Cardiac fibroblast (primary cell): ENCODE data around the gene CHAT.
A peak's percentile ranks its signal among the peaks of the same experiment; 100 is the strongest.

Experiments used
- DNase-seq, 2 donors: peaks; one replicate each; pipeline versions ENCODE4 v3.0.0 to v3.0.0-alpha.2; 2010; ENCODE audit warnings: low read depth in 2 of 2
- H3K4me3 ChIP-seq, 2 donors: replicated peaks in 1 of 2; 1 replicate in 1 of 2; 2 replicates in 1 of 2; pipeline ENCODE4 v1.5.1; 2011; ENCODE audit warnings: low read depth in 2 of 2, low read length in 2 of 2, mild to moderate bottlenecking in 2 of 2, moderate library complexity in 1 of 2
- TF ChIP-seq, protein P1 (sequence below): IDR thresholded peaks from one replicate; pipeline ENCODE4 v1.5.1; 2011; ENCODE audit warnings: low read depth, mild to moderate bottlenecking, low read length, inconsistent platforms

CHAT gene

DNA sequence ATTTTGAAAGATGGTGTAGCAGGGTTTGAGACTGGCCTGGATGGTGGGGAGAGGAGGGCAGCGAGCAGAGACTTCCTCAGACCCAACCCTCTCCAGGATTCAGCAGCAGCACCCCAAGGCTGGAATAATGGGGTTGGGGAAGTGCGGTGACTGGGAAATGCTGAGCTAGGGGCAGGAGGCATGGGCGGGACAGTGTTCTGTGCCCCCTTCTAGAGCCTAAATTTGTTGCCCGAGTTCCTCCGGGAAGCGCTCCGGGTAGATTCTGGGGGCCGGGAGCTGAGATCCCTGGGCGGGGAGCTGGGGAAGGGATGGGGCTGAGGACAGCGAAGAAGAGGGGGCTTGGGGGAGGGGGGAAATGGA, at the start of gene CHAT:
TSS of gene CHAT (plus strand) at position 156 of the 360 bp plus-strand sequence. CDS start at position 309, 153 bp downstream.
- no peak within 1 kb of the TSS for H3K4me3 ChIP-seq
- DNase-seq = no peak
- TF ChIP-seq, protein P1, sequence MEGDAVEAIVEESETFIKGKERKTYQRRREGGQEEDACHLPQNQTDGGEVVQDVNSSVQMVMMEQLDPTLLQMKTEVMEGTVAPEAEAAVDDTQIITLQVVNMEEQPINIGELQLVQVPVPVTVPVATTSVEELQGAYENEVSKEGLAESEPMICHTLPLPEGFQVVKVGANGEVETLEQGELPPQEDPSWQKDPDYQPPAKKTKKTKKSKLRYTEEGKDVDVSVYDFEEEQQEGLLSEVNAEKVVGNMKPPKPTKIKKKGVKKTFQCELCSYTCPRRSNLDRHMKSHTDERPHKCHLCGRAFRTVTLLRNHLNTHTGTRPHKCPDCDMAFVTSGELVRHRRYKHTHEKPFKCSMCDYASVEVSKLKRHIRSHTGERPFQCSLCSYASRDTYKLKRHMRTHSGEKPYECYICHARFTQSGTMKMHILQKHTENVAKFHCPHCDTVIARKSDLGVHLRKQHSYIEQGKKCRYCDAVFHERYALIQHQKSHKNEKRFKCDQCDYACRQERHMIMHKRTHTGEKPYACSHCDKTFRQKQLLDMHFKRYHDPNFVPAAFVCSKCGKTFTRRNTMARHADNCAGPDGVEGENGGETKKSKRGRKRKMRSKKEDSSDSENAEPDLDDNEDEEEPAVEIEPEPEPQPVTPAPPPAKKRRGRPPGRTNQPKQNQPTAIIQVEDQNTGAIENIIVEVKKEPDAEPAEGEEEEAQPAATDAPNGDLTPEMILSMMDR = no peak

DNA sequence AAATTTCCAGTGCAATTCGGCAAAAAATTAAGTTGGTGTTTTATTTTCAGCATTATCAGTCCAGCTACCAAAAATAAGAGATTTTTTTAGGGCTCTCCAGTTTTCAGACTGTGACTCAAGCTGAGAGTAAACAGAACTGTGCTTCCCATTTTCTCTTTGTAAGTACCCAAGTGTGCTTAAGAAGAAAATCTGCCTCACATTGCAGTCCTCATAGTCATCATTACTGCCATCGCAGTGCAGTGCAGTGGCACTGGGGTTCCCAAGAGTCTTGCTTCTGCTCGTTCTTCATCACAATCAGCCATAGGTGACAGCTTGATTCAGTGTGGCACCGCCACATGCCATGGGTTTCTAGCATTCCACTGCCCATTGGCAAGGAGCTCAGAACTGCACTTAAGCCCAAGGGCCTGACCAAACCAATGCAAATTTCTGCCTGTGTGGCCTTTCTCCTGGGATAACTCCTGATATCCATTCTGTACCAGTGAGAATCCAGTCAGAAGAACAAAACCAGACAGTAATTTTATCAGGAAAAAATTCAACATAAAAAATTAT, 49.3 kb upstream of the CHAT start:
- TF ChIP-seq, protein P1 = no peak
- peak in 1 of 2 donors; percentile 61 for DNase-seq
- no peak overlapping the region for H3K4me3 ChIP-seq

GRCh38 chr10:49567810-49568209, 46.0 kb upstream of the CHAT start:
- DNase-seq = no peak
- H3K4me3 ChIP-seq = no peak overlapping the region

DNA sequence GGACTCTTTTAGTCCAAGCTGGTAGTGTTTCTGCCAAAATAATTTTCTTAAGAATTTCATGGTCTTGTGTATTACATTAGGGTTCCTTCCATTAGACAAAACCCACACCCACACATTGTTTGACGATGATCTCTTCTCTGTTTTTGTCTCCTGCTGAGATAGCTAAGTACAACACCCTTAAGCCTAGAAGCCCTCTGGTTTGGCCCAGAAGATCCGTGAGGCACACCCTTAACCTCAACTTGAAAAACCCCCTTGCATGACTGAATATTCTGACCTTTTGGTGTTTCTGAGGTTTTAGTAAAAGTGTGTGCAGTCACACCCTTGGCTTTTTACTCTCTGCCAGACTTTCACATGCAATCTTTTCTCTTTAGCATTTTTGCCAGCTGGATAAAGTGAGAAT, 45.6 kb upstream of the CHAT start:
- TF ChIP-seq, protein P1 = no peak
- H3K4me3 ChIP-seq = no peak overlapping the region
- DNase-seq = peak; percentile 73 to 83

More at GRCh38 chr10:49567810-49568209, 46.0 kb upstream of the CHAT start:
- TF ChIP-seq, protein P1 = no peak

DNA sequence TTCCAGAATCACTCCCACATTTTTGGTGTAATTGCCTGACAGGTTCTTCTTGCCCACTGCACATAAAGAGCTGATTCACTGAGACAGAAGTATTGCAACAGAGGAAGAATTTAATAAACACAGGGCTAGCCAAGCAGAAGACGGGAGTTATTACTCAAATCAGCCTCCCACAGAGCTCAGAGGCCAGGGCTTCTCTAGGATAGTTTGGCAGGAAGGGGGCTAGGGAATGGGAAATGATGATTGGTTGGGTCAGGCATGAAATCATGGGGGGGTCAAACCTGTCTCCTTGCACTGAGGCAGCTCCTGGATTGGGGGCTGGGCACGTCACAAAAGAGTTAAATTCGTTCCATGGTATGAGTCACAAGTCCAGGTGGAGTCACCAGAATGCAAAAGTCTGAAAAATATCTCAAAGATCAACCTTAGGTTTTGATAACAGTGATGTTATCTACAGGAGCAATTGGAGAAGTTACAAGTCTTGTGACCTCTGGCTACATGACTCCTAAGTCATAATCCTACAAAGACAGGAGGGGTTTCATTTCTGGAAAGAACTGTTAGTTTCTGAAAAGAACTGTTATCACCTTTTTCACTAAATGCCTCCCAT, 44.7 kb upstream of the CHAT start:
- no peak overlapping the region for H3K4me3 ChIP-seq
- TF ChIP-seq, protein P1 = no peak
- peak; percentile 82 to 87 for DNase-seq

DNA sequence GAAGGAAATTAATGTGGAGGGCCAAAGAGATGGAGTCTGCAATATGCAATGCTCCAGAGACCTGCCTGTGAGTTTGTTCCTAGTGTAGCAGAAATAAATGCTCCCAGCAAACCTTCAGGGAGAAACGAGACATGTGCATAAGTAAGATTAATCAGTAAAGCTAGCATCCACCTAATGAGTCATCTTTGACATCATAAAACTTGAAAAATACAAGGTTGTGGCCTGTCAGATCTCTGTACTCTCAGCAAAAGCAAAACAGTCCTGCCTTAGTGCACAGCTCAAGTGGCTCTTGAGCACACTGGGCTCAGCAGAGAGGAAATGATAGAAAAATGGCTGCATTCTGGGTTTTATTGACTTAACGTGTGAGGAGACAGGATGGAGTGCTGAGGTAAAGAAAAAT, 42.4 kb upstream of the CHAT start:
- TF ChIP-seq, protein P1 = no peak
- peak in 1 of 2 donors; percentile 53 for DNase-seq
- no peak overlapping the region for H3K4me3 ChIP-seq
